GM23248 (cell line): Measurements from ENCODE around the gene IL1F10. TPM values are rescaled to one million over a fixed set of nuclear protein-coding genes. Genes with fewer than 3 reads are reported as not detected.

Experiments used
- DNase-seq: peaks from one replicate; pipeline ENCODE4 v3.0.0-alpha.2; 2015
- H2AFZ ChIP-seq: fragments of 200-600 bp; sonication (generic); 2 replicates; pipeline ENCODE4 v1.6.1; 2016; ENCODE audit warnings: antibody characterized with exemption
- H3F3A ChIP-seq: fragments of 200-600 bp; sonication (generic); 2 replicates; pipeline ENCODE4 v1.6.1; 2016; ENCODE audit warnings: mild to moderate bottlenecking, antibody characterized with exemption, mixed run types; ENCODE audit not compliant: insufficient read depth
- H3K27ac ChIP-seq: fragments of 200-600 bp; sonication (generic); 2 replicates; pipeline ENCODE4 v1.5.1; 2016; ENCODE audit warnings: mild to moderate bottlenecking
- H3K27me3 ChIP-seq: fragments of 200-600 bp; sonication (generic); replicated peaks from 2 replicates; pipeline ENCODE4 v1.6.1; 2016; ENCODE audit warnings: mild to moderate bottlenecking; ENCODE audit not compliant: insufficient read depth
- H3K36me3 ChIP-seq: fragments of 200-600 bp; sonication (generic); 2 replicates; pipeline ENCODE4 v1.6.1; 2016; ENCODE audit warnings: low read depth, mild to moderate bottlenecking
- H3K4me1 ChIP-seq: fragments of 200-600 bp; sonication (generic); 2 replicates; pipeline ENCODE4 v1.6.1; 2016; ENCODE audit warnings: mild to moderate bottlenecking; ENCODE audit not compliant: insufficient read depth
- H3K4me2 ChIP-seq: fragments of 200-600 bp; sonication (generic); one replicate; pipeline ENCODE4 v1.6.1; 2016; ENCODE audit warnings: mild to moderate bottlenecking; ENCODE audit not compliant: unreplicated experiment
- H3K4me3 ChIP-seq: fragments of 200-600 bp; sonication (generic); 2 replicates; pipeline ENCODE4 v1.5.1; 2016; ENCODE audit warnings: mild to moderate bottlenecking
- H3K79me2 ChIP-seq: fragments of 200-600 bp; sonication (generic); 2 replicates; pipeline ENCODE4 v1.6.1; 2016; ENCODE audit warnings: mild to moderate bottlenecking; ENCODE audit not compliant: insufficient read depth
- H3K9ac ChIP-seq: fragments of 200-600 bp; sonication (generic); 2 replicates; pipeline ENCODE4 v1.6.1; 2016; ENCODE audit warnings: mild to moderate bottlenecking
- H3K9me2 ChIP-seq: fragments of 200-600 bp; sonication (generic); 2 replicates; pipeline ENCODE4 v1.6.1; 2016; ENCODE audit warnings: mixed run types, mild to moderate bottlenecking, moderate library complexity; ENCODE audit not compliant: insufficient read depth
- H3K9me3 ChIP-seq: fragments of 200-600 bp; sonication (generic); one replicate; pipeline ENCODE4 v1.6.1; 2017; ENCODE audit warnings: low read depth
- H4K20me1 ChIP-seq: fragments of 200-600 bp; sonication (generic); 2 replicates; pipeline ENCODE4 v1.6.0; 2016; ENCODE audit not compliant: insufficient read depth
- EZH2 ChIP-seq: fragments of 200-600 bp; sonication (generic); IDR thresholded peaks from 2 replicates; pipeline ENCODE4 v1.6.1; 2018; ENCODE audit warnings: antibody characterized with exemption, mild to moderate bottlenecking; ENCODE audit not compliant: insufficient read depth, poor library complexity, severe bottlenecking
- EZH2phosphoT487 ChIP-seq: fragments of 200-600 bp; sonication (generic); IDR thresholded peaks from 2 replicates; pipeline ENCODE4 v1.6.1; 2018; ENCODE audit warnings: antibody characterized with exemption, moderate library complexity, mild to moderate bottlenecking, low read depth; ENCODE audit not compliant: insufficient read depth
- WGBS, 2 experiments: methylation state at CpG; one replicate each; pipeline ENCODE4 v1.1.6; 2015 to 2017; ENCODE audit warnings: low lambda C conversion rate in 2 of 2, low coverage in 1 of 2; ENCODE audit errors: missing lambda C conversion rate in 2 of 2; 5-methylcytosine and 5-hydroxymethylcytosine counted together
- in situ Hi-C: fragments of 300-500 bp; cut with MboI; formaldehyde crosslinking; loops from 2 replicates; pipeline ENCODE4 v1.15.0; 2020
- polyA plus RNA-seq: library from polyadenylated mRNA; unstranded; fragments of >200 nt; fragmentation: Nextera tagmentation; extraction: Ambion mirVana; gene quantifications from 2 replicates; pipeline ENCODE4 v1.2.1, GENCODE V29; 2016
- total RNA-seq: library from RNA; depleted of rRNA; stranded (reverse); fragments of >200 nt; shearing (Covaris generic); gene quantifications from 2 replicates; pipeline ENCODE4 v1.2.3, GENCODE V29; 2014

IL1F10 gene
- total and polyA plus RNA-seq, 2 experiments from 2014 or later: not detected

DNA sequence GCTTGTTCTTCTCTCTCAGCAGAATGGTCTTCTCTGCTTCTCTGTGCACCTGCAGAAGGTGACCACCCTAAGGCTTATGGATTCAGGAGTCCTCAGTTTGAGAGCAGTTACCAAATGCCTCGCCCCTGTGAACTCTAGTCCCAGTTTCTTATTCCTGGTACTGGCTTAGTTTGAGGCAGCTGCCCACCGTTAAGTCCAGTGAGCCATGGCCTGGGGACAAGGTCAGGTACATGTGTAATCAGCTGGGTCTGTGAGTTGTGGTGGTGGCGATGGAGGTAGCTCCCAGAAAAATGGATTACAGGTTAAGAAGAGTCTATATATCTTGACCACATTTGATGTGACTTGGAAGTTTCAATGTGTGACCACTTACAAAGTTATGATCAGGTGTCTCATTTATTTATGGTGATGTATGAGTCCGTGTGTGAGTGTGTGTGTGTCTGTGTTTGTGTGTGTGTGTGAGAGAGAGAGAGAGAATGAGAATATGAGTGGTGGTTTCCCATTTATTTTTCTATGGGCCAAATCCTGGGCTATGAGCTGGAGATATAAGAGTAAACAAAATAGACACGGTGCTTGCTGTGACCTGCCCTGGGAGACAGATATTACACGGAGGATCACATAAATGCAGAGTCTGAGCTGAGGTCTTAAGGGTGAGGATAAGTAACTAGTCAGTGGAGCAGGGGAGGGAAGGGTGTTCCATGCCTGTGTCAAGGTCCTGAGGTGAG is 46.6 kb downstream of the IL1F10 start:
- Histone ChIP-seq H3F3A (0 out of 2 replicates have a peak, but pooled peaks cover 11% of the 10 kb centered on the region), H3K27ac (no peak overlapping the region), H3K4me3 (no peak overlapping the region), H3K4me1 (peaks cover 9% of the 10 kb centered on the region), H3K36me3 (no peaks in the 10 kb centered on the region), H4K20me1 (no peaks in the 10 kb centered on the region), H3K9me3 (no peaks in the 10 kb centered on the region), H3K27me3 (no peaks in the 10 kb centered on the region), H3K79me2 (no peaks in the 10 kb centered on the region), H3K9me2 (no peaks in the 10 kb centered on the region), H2AFZ (no peak overlapping the region), H3K9ac (no peak overlapping the region), H3K4me2 (no peak overlapping the region)
- no peak for DNase-seq
- in situ Hi-C loops: no loop called here
- 68 to 70% methylated on average over 6 of the region's 6 CpGs for whole genome bisulfite sequencing, 2 experiments
- TF ChIP-seq EZH2phosphoT487 (no peak), EZH2 (no peak)

DNA sequence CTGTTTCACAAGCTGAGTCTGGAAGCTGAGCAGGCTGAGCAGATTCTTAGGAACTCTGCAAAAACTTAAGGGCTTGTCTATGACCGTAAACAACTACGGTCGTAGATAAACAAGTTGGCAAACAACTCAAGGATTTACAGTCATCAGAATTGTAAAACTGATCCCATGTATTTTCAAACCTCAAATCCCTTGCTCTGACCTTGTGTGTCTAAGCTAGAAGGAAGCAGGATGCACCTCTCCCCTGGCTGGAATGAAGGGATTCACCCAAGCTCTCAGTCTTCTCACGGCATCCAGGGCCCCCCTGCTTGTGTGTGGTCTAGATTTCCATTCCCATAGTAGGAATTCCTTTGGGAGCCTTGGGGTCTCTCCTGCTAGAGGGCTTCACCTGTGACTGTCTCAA is 47.2 kb downstream of the IL1F10 start:
- Histone ChIP-seq H3K9me3 (no peaks in the 10 kb centered on the region), H3K4me3 (no peak overlapping the region), H3K4me1 (peaks cover 9% of the 10 kb centered on the region), H3K9me2 (no peaks in the 10 kb centered on the region), H2AFZ (no peak overlapping the region), H3K36me3 (no peaks in the 10 kb centered on the region), H3K4me2 (no peak overlapping the region), H3K9ac (no peak overlapping the region), H3F3A (0 out of 2 replicates have a peak, but pooled peaks cover 11% of the 10 kb centered on the region), H3K27me3 (no peaks in the 10 kb centered on the region), H3K79me2 (no peaks in the 10 kb centered on the region), H4K20me1 (no peaks in the 10 kb centered on the region), H3K27ac (no peak overlapping the region)
- TF ChIP-seq EZH2 (no peak), EZH2phosphoT487 (no peak)
- in situ Hi-C loops: loop anchor here (5.0 kb wide), 1 partner anchor 33 kb away; no protein-coding TSS in a partner anchor
- DNase-seq: no peak
- 83 to 87% methylated on average over 4 of the region's 4 CpGs for WGBS, 2 experiments

DNA sequence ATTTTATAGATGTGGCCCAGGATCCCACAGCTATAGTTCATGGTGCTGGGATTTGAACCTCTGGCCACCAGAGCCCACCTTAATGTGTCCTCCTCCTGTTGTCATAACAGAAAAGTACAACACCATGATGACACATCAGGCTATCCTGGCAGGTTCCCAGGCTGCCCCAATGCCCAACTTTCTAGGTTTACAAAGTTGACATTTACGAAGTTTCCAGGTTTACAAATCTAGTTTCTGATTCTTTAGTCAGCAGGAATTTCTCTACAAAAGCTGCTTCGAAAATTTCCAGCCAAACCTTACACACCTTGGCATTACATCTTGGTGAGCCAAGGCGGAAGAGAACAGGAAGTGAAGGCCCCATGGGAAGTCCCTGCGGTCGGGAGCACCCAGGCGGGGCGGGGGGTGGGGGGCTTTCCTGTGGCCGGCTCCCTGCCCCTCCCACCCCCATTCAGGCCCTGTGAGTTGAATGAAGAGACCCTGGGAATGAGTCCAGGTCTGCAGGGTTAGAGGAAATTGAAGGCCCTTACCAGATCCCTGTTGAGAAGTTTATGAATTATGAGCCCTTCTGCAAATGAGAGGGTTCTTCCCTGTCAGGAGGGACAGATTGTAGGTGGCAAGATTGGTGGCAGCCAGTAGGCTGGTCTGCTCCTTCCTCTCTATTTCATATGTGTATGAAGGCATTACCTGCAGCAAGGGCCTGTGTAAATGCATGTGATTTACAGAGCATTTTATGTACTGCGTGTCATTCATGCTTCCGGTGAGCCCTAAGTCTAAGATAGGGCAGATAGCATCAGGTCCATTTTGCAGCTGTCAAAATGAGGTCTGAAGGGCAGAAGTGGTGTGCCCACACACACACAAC is 48.6 kb downstream of the IL1F10 start:
- 91 to 92% methylated on average over 5 to 10 of the region's 10 CpGs for WGBS, 2 experiments
- TF ChIP-seq EZH2: no peak
- no peak for TF ChIP-seq EZH2phosphoT487
- peaks cover 9% of the 10 kb centered on the region for H3K4me1 ChIP-seq
- no peaks in the 10 kb centered on the region for H4K20me1 ChIP-seq
- no peaks in the 10 kb centered on the region for H3K9me3 ChIP-seq
- H3K4me2 ChIP-seq: no peak overlapping the region
- no peak overlapping the region for H3K4me3 ChIP-seq
- H3K9me2 ChIP-seq: no peaks in the 10 kb centered on the region
- 0 out of 2 replicates have a peak, but pooled peaks cover 11% of the 10 kb centered on the region for H3F3A ChIP-seq
- no peak overlapping the region for H2AFZ ChIP-seq
- no peak overlapping the region for H3K27ac ChIP-seq
- no peaks in the 10 kb centered on the region for H3K79me2 ChIP-seq
- in situ Hi-C loops: loop anchor here (5.0 kb wide), 1 partner anchor 34 kb away; no protein-coding TSS in a partner anchor
- no peaks in the 10 kb centered on the region for H3K36me3 ChIP-seq
- H3K9ac ChIP-seq: no peak overlapping the region
- peak; percentile 46 for DNase-seq
- H3K27me3 ChIP-seq: no peaks in the 10 kb centered on the region

DNA sequence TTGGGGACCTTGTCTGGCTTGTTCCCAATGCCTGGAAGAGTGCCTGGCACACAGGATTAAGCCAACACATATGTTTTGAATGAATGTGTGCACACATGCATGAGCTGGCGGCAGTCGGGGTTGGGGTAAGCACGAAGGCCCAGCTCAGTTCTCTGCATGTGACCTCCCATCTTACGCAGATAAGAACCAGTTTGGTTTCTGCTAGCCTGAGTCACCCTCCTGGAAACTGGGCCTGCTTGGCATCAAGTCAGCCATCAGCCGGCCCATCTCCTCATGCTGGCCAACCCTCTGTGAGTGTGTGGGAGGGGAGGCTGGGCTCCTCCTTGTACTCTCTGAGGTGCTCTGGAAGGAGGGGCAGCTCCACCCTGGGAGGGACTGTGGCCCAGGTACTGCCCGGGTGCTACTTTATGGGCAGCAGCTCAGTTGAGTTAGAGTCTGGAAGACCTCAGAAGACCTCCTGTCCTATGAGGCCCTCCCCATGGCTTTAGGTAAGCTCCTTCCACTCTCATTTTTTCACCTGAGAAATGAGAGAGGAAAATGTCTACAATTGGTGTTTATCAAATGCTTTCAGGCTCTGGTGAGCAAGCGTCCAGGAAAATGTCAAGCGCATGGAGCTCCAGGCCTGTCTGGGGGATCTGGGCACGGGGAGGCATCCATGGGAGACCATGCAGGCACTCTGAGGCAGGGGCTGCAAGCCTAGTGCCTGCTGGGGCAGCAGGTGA is 49.9 kb downstream of the IL1F10 start:
- Histone ChIP-seq H3K27me3 (no peaks in the 10 kb centered on the region), H2AFZ (0 out of 2 replicates have a peak overlapping the region, but pooled peaks have one; percentile 37), H4K20me1 (no peaks in the 10 kb centered on the region), H3K4me1 (peaks cover 9% of the 10 kb centered on the region), H3F3A (0 out of 2 replicates have a peak, but pooled peaks cover 11% of the 10 kb centered on the region), H3K36me3 (no peaks in the 10 kb centered on the region), H3K4me2 (no peak overlapping the region), H3K4me3 (no peak overlapping the region), H3K9me3 (no peaks in the 10 kb centered on the region), H3K27ac (peak overlapping the region; percentile 70), H3K9ac (peak overlapping the region; percentile 47; the same call in 1 of the 2 replicates), H3K79me2 (no peaks in the 10 kb centered on the region), H3K9me2 (no peaks in the 10 kb centered on the region)
- WGBS, 2 experiments: 39 to 45% methylated on average over 9 of the region's 9 CpGs
- no peak for TF ChIP-seq EZH2phosphoT487
- TF ChIP-seq EZH2: no peak
- peak; percentile 98 for DNase-seq
- in situ Hi-C loops: loop anchor here (5.0 kb wide), 1 partner anchor 35 kb away; no protein-coding TSS in a partner anchor
